ENCODE measurements around the gene FOXO3.

Gene FOXO3

DNA sequence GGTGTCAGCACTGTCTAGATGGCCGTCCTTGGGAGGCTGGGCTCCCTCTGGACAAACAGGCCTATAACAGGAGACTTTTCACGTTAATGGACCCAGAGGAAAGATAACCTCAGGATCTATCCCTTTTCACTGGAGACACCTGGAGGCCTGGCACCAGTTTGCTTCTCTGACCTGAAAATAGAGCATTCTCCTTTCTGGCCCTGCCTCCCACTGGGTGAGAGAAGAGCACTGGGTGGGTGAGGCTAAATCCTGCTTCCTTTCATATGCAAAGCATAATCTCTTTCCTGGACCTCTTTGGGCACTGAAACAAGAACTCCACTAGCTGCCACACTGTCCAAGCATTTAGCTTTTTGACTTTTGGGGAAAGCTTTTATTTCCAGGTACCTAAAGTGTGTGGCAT is 78.3 kb downstream of the FOXO3 start:
- ChIA-PET CTCF (interaction anchor here (1.0 to 1.7 kb wide), 3 partner anchors 8 to 73 kb away, joined by 3 read pairs; no protein-coding TSS in a partner anchor), POLR2A (no interaction called here)
- no peak for DNase-seq (ENCODE audit: extremely low spot score)
- TF ChIP-seq, protein P1, sequence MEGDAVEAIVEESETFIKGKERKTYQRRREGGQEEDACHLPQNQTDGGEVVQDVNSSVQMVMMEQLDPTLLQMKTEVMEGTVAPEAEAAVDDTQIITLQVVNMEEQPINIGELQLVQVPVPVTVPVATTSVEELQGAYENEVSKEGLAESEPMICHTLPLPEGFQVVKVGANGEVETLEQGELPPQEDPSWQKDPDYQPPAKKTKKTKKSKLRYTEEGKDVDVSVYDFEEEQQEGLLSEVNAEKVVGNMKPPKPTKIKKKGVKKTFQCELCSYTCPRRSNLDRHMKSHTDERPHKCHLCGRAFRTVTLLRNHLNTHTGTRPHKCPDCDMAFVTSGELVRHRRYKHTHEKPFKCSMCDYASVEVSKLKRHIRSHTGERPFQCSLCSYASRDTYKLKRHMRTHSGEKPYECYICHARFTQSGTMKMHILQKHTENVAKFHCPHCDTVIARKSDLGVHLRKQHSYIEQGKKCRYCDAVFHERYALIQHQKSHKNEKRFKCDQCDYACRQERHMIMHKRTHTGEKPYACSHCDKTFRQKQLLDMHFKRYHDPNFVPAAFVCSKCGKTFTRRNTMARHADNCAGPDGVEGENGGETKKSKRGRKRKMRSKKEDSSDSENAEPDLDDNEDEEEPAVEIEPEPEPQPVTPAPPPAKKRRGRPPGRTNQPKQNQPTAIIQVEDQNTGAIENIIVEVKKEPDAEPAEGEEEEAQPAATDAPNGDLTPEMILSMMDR (IDR thresholded peaks at IDR 0.05; ENCODE audit: control extremely low read depth, extremely low read depth, low read depth, missing control alignments), result no peak

DNA sequence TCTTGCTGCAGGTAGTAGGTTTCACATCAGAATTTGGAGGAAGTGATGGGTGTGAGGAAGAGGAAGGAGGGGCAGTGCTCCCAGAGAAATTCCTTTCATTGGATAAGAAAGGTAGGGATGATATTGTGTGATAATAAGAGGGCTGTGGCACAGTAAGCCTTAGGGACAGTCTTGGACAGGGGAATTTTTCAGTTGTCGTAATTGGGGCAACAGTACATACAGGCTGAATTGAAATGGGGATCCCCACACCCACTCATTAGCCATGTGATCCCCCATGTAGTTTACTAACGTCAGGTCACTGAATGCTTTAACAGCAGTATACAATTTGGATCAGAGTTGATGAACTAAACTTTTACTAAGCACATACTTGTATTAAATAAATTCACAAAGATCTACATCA is 79.4 kb downstream of the FOXO3 start:
- TF ChIP-seq, protein P1 (IDR thresholded peaks at IDR 0.05; ENCODE audit: control extremely low read depth, extremely low read depth, low read depth, missing control alignments), result no peak
- CTCF ChIA-PET, result interaction anchor here (1.0 to 1.8 kb wide), 5 partner anchors 11 to 74 kb away, joined by 3 to 6 read pairs (median 3); no protein-coding TSS in a partner anchor
- DNase-seq (ENCODE audit: extremely low spot score), result no peak
- POLR2A ChIA-PET, result no interaction called here

DNA sequence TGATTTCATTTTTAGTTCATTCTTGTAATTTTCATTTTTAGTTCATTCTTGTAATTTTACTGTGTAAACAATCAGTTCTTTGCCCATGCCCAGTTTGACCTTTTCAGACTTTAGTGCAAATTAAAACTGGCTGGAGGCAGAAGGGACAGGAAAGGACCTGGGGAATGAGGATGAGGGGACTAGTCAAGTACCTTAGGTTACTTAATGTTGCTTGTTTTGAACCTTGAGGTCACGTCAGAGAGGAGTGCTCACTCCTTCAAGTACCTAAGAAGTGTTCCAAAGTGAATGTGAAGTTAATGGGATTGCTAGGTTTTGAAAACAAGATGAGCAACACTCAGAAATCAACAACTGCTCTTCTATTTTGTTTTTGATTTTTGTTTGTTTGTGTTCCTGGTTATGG is 82.5 kb downstream of the FOXO3 start:
- DNase-seq (ENCODE audit: extremely low spot score), result no peak
- TF ChIP-seq, protein P1 (IDR thresholded peaks at IDR 0.05; ENCODE audit: control extremely low read depth, extremely low read depth, low read depth, missing control alignments), result no peak
- ChIA-PET POLR2A (no interaction called here), CTCF (interaction anchor here (0.7 to 0.9 kb wide), 2 partner anchors 10 to 15 kb away, joined by 3 read pairs; no protein-coding TSS in a partner anchor)

DNA sequence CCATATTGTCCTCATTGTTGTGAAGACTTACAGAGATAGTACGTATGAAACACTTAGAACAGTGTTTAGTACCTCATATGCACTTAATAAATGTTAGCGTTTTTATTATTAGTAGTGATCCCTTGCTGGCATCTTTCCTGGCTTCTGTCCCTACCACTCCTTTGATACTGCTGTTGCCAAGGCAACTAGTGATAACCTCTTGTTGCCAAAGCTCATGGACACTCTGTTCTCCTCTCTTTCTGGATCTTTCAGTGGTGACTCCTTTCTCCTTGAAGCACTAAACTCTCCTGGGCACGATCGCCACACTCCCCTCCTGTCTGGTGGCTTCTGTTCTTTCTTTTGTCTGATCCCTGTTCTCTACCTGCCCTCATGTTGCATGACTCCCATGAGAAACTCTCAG is 83.5 kb downstream of the FOXO3 start:
- ChIA-PET POLR2A (no interaction called here), CTCF (no interaction called here)
- no peak for DNase-seq (ENCODE audit: extremely low spot score)
- TF ChIP-seq, protein P1 (IDR thresholded peaks at IDR 0.05; ENCODE audit: control extremely low read depth, extremely low read depth, low read depth, missing control alignments), result no peak

DNA sequence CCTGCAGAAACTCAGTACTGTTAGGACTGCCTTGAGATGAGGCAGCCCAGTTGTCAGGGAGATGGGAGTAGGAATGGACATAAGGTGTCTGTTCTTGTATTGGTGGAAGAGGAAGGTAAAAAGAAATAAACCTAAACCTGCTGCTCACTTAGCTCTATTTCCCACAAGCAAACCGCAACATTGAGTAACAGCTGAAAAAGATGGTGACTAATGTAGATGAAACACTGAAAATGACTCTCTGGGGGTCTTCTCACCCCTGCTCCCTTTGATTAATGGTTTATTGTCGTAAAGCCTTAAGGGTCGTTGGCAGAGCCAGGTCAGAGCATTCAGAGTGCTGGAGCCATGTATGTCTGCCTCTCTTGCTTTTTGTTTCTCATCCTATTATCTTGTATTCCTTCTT is 87.5 kb downstream of the FOXO3 start:
- ChIA-PET CTCF (interaction anchor here (0.8 kb wide), 1 partner anchor 13 kb away, joined by 3 read pairs; no protein-coding TSS in a partner anchor), POLR2A (no interaction called here)
- TF ChIP-seq, protein P1 (IDR thresholded peaks at IDR 0.05; ENCODE audit: control extremely low read depth, extremely low read depth, low read depth, missing control alignments), result no peak
- no peak for DNase-seq (ENCODE audit: extremely low spot score)

DNA sequence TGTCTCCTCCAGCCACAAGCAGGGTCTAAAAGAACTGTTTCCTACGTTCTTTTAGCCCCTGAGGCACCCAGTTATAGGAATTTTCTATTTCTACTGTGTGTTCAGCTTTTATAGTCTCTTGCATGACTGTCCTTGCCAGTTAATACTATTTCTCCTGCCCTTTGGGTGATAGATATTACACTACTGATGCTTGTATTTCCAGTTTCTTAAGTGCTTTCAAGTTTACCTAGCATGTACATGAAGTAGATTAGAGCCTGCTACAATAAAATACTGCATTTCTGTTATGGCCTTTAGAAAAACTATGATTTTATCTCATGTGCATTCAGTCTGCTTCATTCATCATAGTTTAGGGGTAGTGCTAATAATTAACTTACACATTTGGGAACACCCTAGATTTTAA is 89.6 kb downstream of the FOXO3 start:
- CTCF ChIA-PET, result interaction anchor here (1.5 kb wide), 1 partner anchor 15 kb away, joined by 5 read pairs; no protein-coding TSS in a partner anchor
- no peak for DNase-seq (ENCODE audit: extremely low spot score)
- TF ChIP-seq, protein P1 (IDR thresholded peaks at IDR 0.05; ENCODE audit: control extremely low read depth, extremely low read depth, low read depth, missing control alignments), result no peak
- POLR2A ChIA-PET, result no interaction called here
